SK-N-SH treated with all-trans-retinoic acid at 6 μM for 48 hours (cell line): ENCODE measurements around the gene EML5.

Source experiments
- ATAC-seq: fragments of 200-7000 bp; cut with Tn5 transposase; 3 replicates; pipeline ENCODE4 v1.9.1; 2020; ENCODE audit warnings: mild to moderate bottlenecking, moderate library complexity
- ARNTL ChIP-seq: fragments of 450-650 bp; formaldehyde crosslinking; IDR thresholded peaks from 2 replicates; pipeline ENCODE4 v1.5.0; 2020; ENCODE audit warnings: low read depth, mild to moderate bottlenecking, moderate library complexity, borderline replicate concordance
- BACH2 ChIP-seq: fragments of 250-450 bp; sonication (Bioruptor Pico); IDR thresholded peaks from 2 replicates; pipeline ENCODE4 v1.9.0; 2021; ENCODE audit warnings: mild to moderate bottlenecking, borderline replicate concordance
- CREB5 ChIP-seq: fragments of 250-450 bp; sonication (Bioruptor Pico); IDR thresholded peaks from 2 replicates; pipeline ENCODE4 v1.5.1; 2020; ENCODE audit warnings: low read depth, mild to moderate bottlenecking, moderate library complexity
- CSDC2 ChIP-seq: fragments of 250-450 bp; sonication (Bioruptor Pico); IDR thresholded peaks from 2 replicates; pipeline ENCODE4 v1.5.0; 2020; ENCODE audit warnings: mild to moderate bottlenecking, moderate library complexity
- CSRNP3 ChIP-seq: fragments of 250-450 bp; sonication (Bioruptor Pico); IDR thresholded peaks from 2 replicates; pipeline ENCODE4 v1.5.1; 2021; ENCODE audit warnings: mild to moderate bottlenecking, moderate library complexity
- ESRRG ChIP-seq: fragments of 250-450 bp; sonication (Bioruptor Pico); IDR thresholded peaks from 2 replicates; pipeline ENCODE4 v1.6.1; 2021; ENCODE audit warnings: mild to moderate bottlenecking
- OSR1 ChIP-seq: fragments of 250-450 bp; sonication (Bioruptor Pico); IDR thresholded peaks from 2 replicates; pipeline ENCODE4 v1.8.0; 2022; ENCODE audit warnings: moderate library complexity, mild to moderate bottlenecking, inconsistent platforms
- PATZ1 ChIP-seq: fragments of 250-450 bp; sonication (Bioruptor Pico); IDR thresholded peaks from 2 replicates; pipeline ENCODE4 v1.8.0; 2020; ENCODE audit warnings: mild to moderate bottlenecking, moderate library complexity, borderline replicate concordance
- POU6F1 ChIP-seq: fragments of 250-450 bp; sonication (Bioruptor Pico); IDR thresholded peaks from 2 replicates; pipeline ENCODE4 v1.8.0; 2021; ENCODE audit warnings: low read depth, mild to moderate bottlenecking, moderate library complexity, borderline replicate concordance
- PPARA ChIP-seq: fragments of 250-450 bp; sonication (Bioruptor Pico); IDR thresholded peaks from 2 replicates; pipeline ENCODE4 v1.5.0; 2020; ENCODE audit warnings: mild to moderate bottlenecking, borderline replicate concordance
- RARB ChIP-seq: fragments of 250-450 bp; sonication (Bioruptor Pico); IDR thresholded peaks from 2 replicates; pipeline ENCODE4 v1.8.0; 2021; ENCODE audit warnings: mild to moderate bottlenecking, moderate library complexity
- SNAI2 ChIP-seq: fragments of 250-450 bp; sonication (Bioruptor Pico); IDR thresholded peaks from 2 replicates; pipeline ENCODE4 v1.5.0; 2020; ENCODE audit warnings: mild to moderate bottlenecking, moderate library complexity
- TCF4 ChIP-seq: fragments of 250-450 bp; sonication (Bioruptor Pico); IDR thresholded peaks from 2 replicates; pipeline ENCODE4 v1.8.0; 2021; ENCODE audit warnings: mild to moderate bottlenecking, moderate library complexity, borderline replicate concordance
- TOX ChIP-seq: fragments of 250-450 bp; sonication (Bioruptor Pico); IDR thresholded peaks from 2 replicates; pipeline ENCODE4 v1.8.0; 2021; ENCODE audit warnings: mild to moderate bottlenecking, moderate library complexity, borderline replicate concordance
- TSHZ2 ChIP-seq: fragments of 250-450 bp; sonication (Bioruptor Pico); IDR thresholded peaks from 2 replicates; pipeline ENCODE4 v1.5.0; 2020; ENCODE audit warnings: mild to moderate bottlenecking, moderate library complexity
- ZC3H10 ChIP-seq: fragments of 250-450 bp; sonication (Bioruptor Pico); IDR thresholded peaks from 2 replicates; pipeline ENCODE4 v1.5.1; 2021; ENCODE audit warnings: mild to moderate bottlenecking, moderate library complexity
- ZFP30 ChIP-seq: fragments of 450-650 bp; formaldehyde crosslinking; IDR thresholded peaks from 2 replicates; pipeline ENCODE4 v1.5.0; 2022; ENCODE audit warnings: mild to moderate bottlenecking, moderate library complexity
- ZNF565 ChIP-seq: fragments of 450-650 bp; formaldehyde crosslinking; conservative IDR thresholded peaks from 2 replicates; pipeline ENCODE4 v1.5.0; 2020; ENCODE audit warnings: low read depth, mild to moderate bottlenecking, moderate library complexity
- ZNF70 ChIP-seq: fragments of 450-650 bp; formaldehyde crosslinking; IDR thresholded peaks from 2 replicates; pipeline ENCODE4 v1.5.0; 2020; ENCODE audit warnings: mild to moderate bottlenecking, moderate library complexity
- ZNF8 ChIP-seq: fragments of 450-650 bp; formaldehyde crosslinking; IDR thresholded peaks from 2 replicates; pipeline ENCODE4 v1.5.0; 2020; ENCODE audit warnings: mild to moderate bottlenecking, moderate library complexity

Gene EML5

GRCh38 chr14:88770736-88771135 lies 22.0 kb downstream of the EML5 start:
- ATAC-seq, result no peak
- TF ChIP-seq OSR1 (CRISPR knock-in tag), result no peak
- no peak for TF ChIP-seq ZFP30 (CRISPR knock-in tag)
- TF ChIP-seq CREB5, result no peak
- no peak for TF ChIP-seq TSHZ2 (CRISPR knock-in tag)

- ATAC-seq, result no peak
- TF ChIP-seq TCF4 (CRISPR knock-in tag), result no peak
- TF ChIP-seq, all 23 proteins: peak for 0
Observed at GRCh38 chr14:88765130-88765529, 27.6 kb downstream of the EML5 start.

- TF ChIP-seq ZNF70 (CRISPR knock-in tag), result no peak
- no peak for TF ChIP-seq TSHZ2 (CRISPR knock-in tag)
- TF ChIP-seq ZNF565 (CRISPR knock-in tag), result no peak
- TF ChIP-seq RARB (CRISPR knock-in tag), result no peak
- TF ChIP-seq ESRRG, result no peak
Observed at GRCh38 chr14:88753873-88754272, 38.9 kb downstream of the EML5 start.

GRCh38 chr14:88750945-88751344 lies 41.8 kb downstream of the EML5 start:
- no peak for ATAC-seq
- no peak for TF ChIP-seq POU6F1 (CRISPR knock-in tag)
- no peak for TF ChIP-seq TOX
- no peak for TF ChIP-seq ESRRG
- no peak for TF ChIP-seq ZNF565 (CRISPR knock-in tag)
- no peak for TF ChIP-seq BACH2
- no peak for TF ChIP-seq ZNF8 (CRISPR knock-in tag)

More at GRCh38 chr14:88753873-88754272, 38.9 kb downstream of the EML5 start:
- no peak for ATAC-seq

GRCh38 chr14:88750413-88750812 lies 42.3 kb downstream of the EML5 start:
- ATAC-seq, result no peak
- TF ChIP-seq CSRNP3 (CRISPR knock-in tag) (no peak), RARB (CRISPR knock-in tag) (no peak), ESRRG (no peak), PPARA (CRISPR knock-in tag) (no peak), TCF4 (CRISPR knock-in tag) (no peak), ZFP30 (CRISPR knock-in tag) (no peak), ARNTL (no peak), TOX (no peak), SNAI2 (CRISPR knock-in tag) (no peak), TSHZ2 (CRISPR knock-in tag) (no peak), ZNF8 (CRISPR knock-in tag) (no peak), PATZ1 (CRISPR knock-in tag) (no peak), ZC3H10 (CRISPR knock-in tag) (no peak), CSDC2 (CRISPR knock-in tag) (no peak)
